Cerebellar cortex (tissue), 1 donor: ENCODE measurements around the gene GCH1.
"Not testable (repeated sequence)": the region's sequence is repeated elsewhere in the genome, so short reads cannot be mapped to it uniquely, and the experiment has no call there.

Experiments
- DNase-seq: peaks from one replicate; pipeline ENCODE4 v3.0.0-alpha.2; 2015; ENCODE audit warnings: low spot score

GCH1 gene

GRCh38 chr14:54902521-54903420 is at the start of gene GCH1:
GCH1 (minus strand) TSS chr14:54902826; CDS start chr14:54902663, 163 bp downstream.
- peak; percentile 69 for DNase-seq

- DNase-seq = no peak
Observed at GRCh38 chr14:54947230-54947629, 44.6 kb upstream of the GCH1 start.

- DNase-seq = no peak
Observed at GRCh38 chr14:54946500-54946899, 43.9 kb upstream of the GCH1 start.

- no peak for DNase-seq
Observed at GRCh38 chr14:54944737-54945391, 42.2 kb upstream of the GCH1 start.

GRCh38 chr14:54942913-54943312 is 40.3 kb upstream of the GCH1 start:
- DNase-seq = no peak

- DNase-seq = no peak
Observed at GRCh38 chr14:54936816-54937215, 34.2 kb upstream of the GCH1 start.

- no peak for DNase-seq
Observed at GRCh38 chr14:54935958-54936357, 33.3 kb upstream of the GCH1 start.

- no peak for DNase-seq
Observed at GRCh38 chr14:54935100-54935499, 32.5 kb upstream of the GCH1 start.

- no peak for DNase-seq
Observed at GRCh38 chr14:54933006-54933405, 30.4 kb upstream of the GCH1 start.

GRCh38 chr14:54931598-54932340 is 29.1 kb upstream of the GCH1 start:
- no peak for DNase-seq

- no peak for DNase-seq
Observed at GRCh38 chr14:54931101-54931500, 28.5 kb upstream of the GCH1 start.

GRCh38 chr14:54929556-54929955 is 26.9 kb upstream of the GCH1 start:
- no peak for DNase-seq

- no peak for DNase-seq
Observed at GRCh38 chr14:54928216-54928615, 25.6 kb upstream of the GCH1 start.

- no peak for DNase-seq
Observed at GRCh38 chr14:54927551-54927950, 24.9 kb upstream of the GCH1 start.

- not testable (repeated sequence) for DNase-seq
Observed at GRCh38 chr14:54926570-54926969, 23.9 kb upstream of the GCH1 start.

- DNase-seq = no peak
Observed at GRCh38 chr14:54922598-54922997, 20.0 kb upstream of the GCH1 start.

- no peak for DNase-seq
Observed at GRCh38 chr14:54920052-54920451, 17.4 kb upstream of the GCH1 start.

- DNase-seq = no peak
Observed at GRCh38 chr14:54919330-54919729, 16.7 kb upstream of the GCH1 start.

GRCh38 chr14:54918427-54918826 is 15.8 kb upstream of the GCH1 start:
- DNase-seq = no peak

GRCh38 chr14:54916101-54916500 is 13.5 kb upstream of the GCH1 start:
- no peak for DNase-seq

GRCh38 chr14:54909817-54910558 is 7.4 kb upstream of the GCH1 start:
- no peak for DNase-seq

GRCh38 chr14:54908973-54909372 is 6.3 kb upstream of the GCH1 start:
- not testable (repeated sequence) for DNase-seq
